GM19023 (cell line): Measurements from ENCODE around the gene JAM2.
"Not testable (repeated sequence)": the region's sequence is repeated elsewhere in the genome, so short reads cannot be mapped to it uniquely, and the experiment has no call there.

Source experiments
- ATAC-seq: cut with Tn5 transposase; IDR thresholded peaks from one replicate; pipeline ENCODE4 v1.9.1; 2021; ENCODE audit warnings: mild to moderate bottlenecking, moderate library complexity; ENCODE audit not compliant: unreplicated experiment

The JAM2 gene

DNA sequence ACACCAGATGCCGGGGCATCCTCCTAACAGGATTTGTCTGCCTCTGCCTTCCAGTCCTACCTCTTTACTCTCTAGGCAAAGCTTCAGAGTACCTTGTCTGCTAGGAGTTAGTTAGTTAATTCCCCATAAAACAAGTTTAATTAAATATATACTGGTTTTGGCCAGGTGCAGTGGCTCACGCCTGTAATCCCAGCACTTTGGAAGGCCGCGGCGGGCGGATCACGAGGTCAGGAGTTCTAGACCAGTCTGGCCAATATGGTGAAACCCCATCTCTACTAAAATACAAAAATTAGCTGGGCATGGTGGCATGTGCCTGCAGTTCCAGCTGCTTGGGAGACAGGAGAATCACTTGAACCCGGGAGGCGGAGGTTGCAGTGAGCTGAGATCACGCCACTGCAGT lies 75.0 kb downstream of the JAM2 start:
- ATAC-seq: not testable (repeated sequence)

DNA sequence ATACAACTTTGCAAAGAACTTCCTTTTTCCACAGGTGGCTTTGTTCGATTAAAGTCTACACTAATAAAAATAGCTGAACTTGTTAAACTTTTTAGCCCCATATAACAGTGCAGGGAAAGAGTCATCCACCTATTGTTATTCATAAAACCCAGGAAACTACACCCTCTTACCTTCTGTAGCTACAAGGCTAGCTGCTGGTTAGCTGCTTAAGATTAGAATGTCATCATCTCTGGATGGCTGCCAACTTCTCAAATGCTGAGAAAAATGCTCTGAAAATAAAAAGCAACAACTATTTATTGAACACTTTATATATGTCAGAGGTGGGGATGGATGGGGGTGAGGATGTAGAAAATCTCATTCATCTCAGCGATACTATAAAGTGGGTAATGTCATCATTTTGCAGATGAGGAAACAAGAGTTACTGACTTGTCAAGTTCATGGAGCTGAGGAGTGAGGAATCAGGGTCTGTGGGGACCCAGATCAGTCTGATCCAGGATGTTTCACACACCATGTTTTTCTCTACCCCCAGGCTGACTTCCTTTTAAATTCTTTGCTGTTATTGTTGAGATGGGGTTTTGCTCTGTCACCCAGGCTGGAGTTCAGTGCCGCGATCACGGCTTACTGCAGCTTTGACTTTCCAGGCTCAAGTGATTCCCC lies 78.6 kb downstream of the JAM2 start:
- no peak for ATAC-seq

DNA sequence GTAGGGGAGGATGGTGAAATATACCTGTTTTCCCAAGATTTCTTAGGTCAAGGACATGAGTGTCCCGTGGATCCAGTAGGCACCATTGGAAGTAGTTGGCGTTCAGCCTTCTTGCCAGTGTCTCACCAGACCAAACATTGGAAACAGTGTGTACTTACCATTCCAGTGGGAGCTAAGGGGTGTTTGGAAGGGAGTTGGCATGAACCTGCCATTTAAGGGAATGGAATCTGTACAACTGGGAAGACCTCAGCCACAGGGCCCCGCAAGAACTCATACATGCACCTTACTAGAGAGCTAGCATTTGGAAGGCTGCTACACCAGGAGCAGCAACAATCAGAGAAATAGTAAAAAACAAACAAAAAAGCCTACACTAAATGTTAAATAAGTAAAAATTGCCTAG lies 82.9 kb downstream of the JAM2 start:
- no peak for ATAC-seq

DNA sequence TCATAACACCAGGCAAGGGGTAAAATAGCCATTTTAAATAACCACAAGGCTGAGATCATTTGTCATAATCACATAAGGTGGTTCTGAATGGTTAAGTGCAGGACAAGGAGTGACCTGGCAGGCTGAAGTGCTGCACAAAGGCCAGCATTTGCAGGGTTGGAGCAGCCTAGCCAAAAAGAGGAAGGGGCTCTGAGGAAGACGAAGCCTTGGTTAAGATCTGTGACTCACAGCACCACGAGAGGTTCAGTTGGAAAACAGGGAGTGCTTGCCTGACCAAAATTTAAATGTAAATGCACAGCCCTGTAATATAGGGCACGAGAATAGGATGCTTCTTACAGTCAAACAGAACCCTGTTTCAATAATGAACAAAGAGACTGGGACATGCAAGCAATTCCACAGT lies 83.6 kb downstream of the JAM2 start:
- no peak for ATAC-seq

DNA sequence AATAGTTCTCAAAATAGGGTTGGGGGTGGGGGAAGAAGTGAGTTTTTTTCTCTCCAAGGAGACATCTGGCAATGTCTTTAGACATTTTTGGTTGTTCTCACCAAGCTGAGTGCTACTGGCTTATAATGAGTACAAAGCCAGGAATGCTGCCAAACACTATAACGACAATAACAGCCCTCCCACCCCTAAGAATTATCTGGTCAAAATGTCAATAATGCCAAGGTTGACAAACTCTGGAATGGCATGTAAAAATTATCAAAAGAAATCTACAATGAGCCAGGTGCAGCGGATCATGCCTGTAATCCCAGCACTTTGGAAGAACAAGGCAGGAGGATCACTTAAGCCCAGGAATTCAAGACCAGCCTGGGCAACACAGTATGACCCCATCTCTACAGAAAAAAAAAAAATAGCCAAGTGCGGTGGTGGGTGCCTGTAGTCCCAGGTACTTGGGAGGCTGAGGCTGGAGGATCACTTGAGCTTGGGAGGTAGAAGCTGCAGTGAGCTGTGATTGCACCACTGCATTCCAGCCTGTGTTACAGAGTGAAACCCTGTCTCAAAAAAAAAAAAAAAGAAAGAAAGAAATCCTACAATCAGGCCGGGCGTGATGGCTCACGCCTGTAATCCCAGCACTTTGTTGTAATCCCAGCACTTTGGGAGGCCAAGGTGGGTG lies 93.2 kb downstream of the JAM2 start:
- ATAC-seq: no peak

DNA sequence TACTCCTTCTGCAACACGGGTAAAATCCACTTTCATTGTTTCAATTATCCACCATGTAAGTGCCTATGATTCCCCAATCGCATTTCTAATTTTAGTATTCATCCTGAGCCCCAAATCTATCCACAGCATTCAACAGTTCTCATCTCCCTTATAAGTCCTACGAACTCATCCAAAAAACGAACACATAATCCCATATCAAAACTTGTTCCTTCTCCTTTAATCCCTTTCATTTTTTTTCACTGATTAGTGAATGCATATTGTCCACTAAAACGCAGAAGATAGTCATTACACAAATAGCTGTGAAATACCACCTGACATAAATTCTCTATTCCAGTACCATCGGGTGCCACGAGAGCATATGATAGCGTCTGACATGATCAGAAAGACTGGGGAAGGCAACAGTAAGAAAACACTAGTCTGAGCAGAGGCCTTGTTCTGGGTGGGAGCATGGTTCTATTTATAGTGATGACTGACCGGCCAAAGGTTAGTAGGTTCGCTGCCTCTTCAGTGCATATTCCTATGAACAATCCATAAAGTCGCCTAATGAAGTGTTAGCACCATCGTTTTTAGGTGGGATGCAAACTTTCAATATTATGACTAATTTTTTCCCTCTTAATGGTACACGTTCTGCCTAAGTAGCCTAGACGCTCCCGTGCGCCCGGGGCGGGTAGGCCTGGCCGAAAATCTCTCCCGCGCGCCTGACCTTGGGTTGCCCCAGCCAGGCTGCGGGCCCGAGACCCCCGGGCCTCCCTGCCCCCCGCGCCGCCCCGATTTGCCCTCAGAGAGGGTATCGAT lies 95.0 kb downstream of the JAM2 start:
- ATAC-seq: peak; percentile 6

DNA sequence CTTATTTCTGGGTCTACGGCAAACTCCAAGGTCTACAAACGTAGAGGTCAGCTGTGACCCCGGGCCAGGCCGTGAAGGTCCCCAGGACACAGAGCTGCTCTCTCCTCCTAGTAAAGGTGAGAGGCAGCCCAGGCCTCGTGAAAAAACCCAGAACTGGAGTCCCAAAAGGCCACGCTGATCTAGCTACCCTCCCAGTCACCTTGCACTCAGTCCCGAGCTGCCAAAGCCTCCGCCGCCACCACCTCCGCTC lies 95.5 kb downstream of the JAM2 start:
- no peak for ATAC-seq

DNA sequence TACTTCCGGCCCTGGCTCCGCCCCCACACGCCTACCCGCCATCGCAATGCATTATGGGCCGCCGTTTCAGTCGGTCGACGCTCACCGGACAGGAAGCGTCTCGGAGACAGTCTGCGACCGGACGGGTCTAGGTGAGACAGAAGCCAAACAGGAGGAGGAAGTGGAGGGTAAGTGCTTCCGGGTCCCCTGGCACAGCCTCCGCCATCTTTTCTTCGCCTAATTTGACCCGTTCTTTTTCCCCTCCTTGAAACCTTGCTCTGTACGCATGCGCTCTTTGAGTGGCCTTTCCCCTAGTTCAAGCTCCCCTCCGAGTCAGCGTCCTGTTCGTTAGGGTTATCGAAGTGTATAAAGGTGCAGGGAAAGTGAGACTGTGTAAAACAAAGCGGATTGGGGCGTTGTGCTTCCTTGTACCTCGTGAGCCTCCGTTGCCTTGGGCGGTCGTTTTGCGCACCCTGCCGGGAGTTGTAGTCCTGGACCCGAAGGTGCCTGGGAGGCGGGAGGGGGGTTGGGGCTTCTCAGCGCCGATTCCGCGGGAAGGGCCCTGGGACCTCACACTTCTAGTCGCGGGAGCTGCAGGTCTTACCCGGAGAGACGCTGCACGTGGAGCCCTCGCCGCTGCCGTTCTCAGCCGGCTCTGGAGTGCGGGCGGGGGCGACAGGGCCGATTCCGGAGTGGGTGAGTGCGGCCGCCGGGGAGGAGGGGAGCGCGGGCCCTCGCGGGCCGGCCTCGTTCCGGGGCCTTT lies 96.0 kb downstream of the JAM2 start, which contains the start of the genes ATP5PF and GABPA:
TSS of gene ATP5PF (minus strand) at position 1 of the 742 bp plus-strand sequence. CDS start 5,110 bp downstream, outside the sequence.
TSS of gene GABPA (plus strand) at position 69 of the 742 bp plus-strand sequence. CDS start 6,627 bp downstream, outside the sequence.
- peak; percentile 90 for ATAC-seq

DNA sequence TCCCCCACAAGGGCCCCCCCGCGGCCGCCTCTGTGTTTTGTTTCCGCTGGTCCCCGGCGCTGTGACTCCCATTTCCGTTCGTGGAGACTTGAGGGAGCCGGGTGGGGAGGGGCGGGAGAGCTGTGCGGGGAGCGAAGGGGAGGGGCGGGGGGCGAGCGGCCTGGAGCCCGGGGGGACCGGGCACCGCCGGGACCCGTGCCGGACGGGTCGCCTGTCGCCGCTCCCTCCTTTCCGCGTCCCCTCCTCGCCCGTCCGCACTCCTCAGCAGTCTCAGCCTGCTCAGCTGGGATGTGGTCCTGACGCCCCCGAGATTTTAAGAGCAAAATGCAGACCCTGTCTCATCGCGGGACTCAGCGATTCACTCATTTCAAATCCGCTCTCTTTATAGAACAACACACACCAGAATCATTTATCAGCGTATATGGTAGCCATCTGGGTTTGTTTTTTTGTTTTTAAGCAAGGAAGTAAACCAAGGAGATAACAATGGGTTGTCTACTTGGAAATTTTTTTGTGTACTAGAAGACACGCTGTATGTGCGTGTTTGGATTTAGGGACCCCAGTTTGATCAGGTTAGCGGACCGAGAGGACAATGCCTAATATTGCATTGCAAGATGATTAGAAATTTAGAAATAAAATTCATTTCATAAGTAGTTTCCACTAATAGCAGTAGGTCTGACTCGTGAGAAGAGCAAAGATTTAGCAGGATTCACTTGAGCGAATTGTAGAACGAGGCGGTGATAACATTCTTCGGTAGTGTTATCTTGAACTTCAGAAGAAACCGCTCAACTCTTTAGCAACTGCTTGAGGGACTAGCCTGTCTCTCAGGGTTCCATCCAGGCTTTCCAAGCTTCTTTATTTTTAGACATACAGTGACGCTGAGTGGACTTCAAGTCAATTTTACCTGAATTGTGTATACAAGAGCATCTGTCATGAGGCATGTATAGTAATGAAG lies 96.9 kb downstream of the JAM2 start:
- peak; percentile 11 for ATAC-seq

DNA sequence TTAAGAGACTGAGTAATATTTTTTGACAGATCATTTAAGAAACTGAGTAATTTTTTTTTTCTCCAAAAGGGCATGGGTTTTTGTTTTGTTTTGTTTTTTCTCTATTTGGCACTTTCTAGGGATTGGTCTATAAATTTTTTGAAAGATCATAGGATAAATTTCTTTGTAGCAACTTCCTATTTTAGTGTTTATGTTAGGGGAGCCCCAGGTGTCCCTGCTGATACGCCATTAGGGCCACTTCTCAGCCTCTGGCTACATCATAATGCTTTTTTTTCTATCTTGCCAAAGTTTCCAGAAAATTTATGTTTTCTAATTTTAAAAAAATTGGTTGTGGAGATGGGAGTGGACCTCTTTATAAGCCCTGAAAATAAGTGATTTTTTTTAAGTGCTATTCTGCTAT lies 98.4 kb downstream of the JAM2 start:
- ATAC-seq: no peak

DNA sequence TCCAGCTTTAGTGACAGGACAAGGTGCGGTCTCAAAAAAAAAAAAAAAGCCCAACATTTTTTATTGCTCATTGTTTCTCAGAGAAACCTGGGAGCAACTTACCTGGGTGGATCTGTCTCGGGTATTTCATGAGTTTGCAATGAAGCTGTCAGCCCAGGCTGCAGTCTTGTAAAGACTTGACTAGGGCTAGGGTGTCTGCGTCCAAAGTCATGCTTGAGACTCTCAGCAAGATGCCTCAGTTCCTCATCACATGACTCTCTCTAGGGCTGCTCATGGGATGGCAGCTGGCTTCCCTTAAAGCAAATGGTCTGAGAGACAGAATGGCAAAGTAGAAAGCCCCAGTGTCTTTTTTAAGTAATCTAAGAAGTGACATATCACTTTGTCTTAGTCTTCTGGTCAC lies 103.8 kb downstream of the JAM2 start:
- ATAC-seq: no peak

DNA sequence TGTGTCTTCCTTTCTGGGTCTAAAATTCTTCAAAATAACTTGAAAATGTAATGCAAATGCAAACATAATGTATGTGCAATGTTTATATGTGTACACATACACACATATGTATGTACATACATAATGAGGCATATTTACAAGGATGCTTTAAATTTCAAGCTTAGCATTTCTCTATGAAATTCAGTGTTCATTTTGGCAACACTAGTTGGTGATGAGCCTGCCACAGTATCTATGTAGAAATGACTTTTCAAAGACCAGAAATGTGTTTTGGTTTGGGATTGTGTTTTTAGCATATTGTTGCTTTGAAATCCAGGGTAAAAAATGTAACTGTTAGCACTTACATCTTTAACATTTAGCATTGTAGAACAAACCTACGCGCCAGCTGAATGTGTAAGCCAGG lies 105.8 kb downstream of the JAM2 start:
- ATAC-seq: no peak

DNA sequence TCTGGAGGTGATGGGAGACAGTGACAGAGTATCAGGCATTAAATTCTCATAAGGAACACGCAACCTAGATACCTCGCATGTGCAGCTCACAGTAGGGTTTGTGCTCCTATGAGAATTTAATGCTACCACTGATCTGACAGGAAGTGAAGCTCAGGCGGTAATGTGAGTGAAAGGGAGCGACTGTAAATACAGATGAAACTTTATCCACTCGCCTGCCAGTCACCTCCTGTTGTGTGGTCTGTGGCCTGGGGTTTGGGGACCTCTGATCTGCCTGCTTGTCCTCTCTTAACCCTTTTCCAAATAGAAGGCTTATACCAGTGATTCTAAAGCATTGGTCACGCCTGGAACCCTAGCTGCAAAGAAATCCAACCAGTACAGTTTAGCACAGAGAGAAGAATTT lies 111.0 kb downstream of the JAM2 start:
- no peak for ATAC-seq

DNA sequence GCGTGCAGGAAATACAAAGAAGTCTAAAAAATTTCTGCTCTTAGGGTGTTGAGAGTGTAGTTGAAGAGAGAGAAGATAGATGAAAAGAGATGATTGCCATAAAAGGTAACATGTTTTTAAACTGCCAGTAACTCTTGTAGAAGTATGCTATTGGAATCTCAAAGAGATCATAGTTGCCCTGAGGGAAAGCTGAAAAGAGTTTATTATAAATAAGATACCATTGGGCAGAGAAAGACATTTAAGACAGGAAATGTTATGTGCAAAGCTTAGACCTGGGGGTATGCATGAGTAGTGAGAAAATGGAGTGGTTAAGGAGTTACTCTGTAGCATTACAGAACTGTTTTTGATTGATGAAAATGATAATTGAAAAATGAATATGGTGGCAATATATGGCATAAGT lies 113.4 kb downstream of the JAM2 start:
- no peak for ATAC-seq

DNA sequence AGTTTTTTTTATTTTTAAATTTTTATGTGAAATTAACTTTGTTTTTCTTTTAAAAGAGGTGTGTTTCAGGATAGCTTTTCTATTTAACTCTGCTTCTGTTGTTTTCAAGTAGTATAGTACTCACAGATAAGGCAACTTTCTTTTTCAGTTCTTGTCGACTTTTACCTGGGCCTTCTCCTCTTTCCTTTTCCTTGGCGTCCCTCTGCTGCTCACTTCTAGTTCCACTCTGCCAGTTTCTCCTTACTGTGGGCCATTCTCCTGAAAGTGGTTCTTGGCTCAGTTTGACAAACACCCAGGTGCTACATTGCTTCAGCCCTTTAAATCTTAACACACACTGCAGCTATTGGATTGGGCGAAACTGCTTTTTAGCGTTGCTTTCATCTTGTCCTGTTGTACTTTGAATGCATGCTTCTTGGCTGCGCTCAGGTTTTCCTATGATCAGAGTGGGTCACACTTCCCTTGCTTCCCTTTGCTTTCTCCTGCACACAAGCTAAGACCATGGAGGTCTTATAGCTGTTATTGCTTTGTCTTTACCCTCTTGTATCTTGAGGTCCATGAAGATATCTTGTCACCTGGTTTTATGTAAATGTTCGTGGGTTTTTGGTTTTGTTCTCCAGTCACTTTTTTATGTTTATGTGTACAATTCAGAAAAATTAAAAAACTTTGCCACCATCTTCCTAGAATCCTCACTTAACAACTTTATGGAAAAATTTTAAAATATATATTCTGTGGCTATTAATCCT lies 117.3 kb downstream of the JAM2 start:
- no peak for ATAC-seq

DNA sequence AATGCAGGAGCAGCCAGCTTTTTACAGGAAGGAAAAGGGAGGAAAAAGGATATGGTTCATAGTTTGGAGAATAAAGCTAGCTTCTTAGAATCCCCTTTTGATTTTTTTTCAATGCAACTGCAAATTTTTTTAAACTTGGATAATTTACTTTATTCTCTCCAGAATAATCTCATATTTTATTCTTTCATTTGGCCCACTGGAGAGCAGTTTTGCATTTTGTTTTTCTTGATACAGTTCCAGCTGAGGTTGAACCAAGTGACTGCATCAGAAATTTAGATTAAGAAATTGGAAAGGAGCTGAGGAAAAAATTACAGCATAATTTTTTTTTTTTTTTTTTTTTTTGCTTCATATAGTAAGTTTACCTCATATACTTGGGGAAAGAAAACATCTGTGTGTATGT lies 118.5 kb downstream of the JAM2 start:
- no peak for ATAC-seq

DNA sequence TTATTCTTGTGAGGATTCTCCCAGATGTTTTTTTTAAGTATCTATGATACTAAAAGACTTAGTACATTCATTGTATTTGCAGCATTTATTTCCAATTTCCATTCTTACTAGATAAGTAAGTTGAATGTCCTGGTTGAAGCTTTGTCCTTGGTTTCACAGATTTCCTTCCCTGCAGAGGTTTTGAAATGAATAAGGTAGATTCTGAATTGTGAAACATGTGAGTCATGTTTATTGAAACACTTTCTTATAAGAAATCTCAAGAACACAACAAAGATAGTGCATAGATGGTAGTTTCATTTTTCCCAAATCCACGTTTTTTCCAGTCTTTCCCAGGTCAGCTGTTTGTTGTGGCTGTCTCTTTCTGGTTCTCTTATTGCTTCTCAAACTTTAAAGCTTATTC lies 120.5 kb downstream of the JAM2 start:
- ATAC-seq: no peak

DNA sequence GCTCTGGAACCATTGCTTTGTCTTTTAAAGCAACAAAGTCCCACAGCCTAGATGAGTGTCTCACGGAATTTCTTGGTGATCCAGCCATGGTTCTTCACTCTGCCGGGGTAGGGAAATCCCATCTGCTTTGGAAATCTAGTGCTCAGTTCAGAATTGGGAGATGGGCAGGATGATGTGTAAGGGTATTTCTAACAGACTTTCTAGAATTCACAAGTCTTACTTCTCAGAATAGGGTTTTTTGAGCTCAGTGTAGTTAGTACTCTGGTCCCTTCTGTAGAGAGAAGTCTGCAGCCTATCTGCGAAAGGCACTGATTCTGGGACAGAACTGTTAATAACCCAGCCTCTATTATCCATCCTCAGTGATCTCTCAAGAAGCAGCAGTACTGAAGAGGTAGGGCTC lies 121.0 kb downstream of the JAM2 start:
- ATAC-seq: no peak

DNA sequence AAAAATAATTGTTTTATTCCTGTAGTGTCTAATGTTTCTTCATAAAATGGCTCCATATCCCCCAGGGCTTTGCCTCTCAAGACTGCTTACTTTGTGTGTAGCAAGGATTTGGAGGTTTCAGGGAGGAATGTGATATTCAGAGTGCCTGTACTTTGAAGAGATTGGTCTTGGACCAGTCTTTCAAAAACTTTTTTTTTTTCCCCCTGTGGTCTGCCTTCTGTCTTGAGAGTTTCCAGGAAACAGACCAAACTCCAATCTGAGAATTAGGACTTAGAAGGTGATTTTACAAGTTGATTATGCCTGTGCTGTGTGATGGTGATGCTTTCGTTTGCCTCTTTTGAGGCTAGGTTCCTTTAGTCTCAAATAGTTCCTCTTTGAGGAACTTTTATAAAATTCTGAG lies 121.6 kb downstream of the JAM2 start:
- no peak for ATAC-seq

DNA sequence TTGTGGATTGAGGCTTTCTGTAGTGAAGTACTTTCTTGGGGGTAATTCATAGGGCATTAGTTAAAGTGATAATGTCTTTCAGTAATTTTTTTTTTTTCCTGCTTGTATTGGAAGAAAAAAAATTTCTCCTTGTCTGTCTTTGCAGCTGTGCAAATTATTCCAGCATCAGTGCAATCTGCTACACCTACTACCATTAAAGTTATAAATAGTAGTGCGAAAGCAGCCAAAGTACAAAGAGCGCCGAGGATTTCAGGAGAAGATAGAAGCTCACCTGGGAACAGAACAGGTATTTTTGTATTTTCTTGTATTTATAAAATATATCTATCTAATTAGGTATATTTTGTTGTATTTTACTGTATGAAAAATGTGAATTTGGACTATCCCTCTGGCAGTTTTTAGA lies 125.0 kb downstream of the JAM2 start:
- ATAC-seq: no peak
